ENCODE results near the gene FBXO2.

DNA sequence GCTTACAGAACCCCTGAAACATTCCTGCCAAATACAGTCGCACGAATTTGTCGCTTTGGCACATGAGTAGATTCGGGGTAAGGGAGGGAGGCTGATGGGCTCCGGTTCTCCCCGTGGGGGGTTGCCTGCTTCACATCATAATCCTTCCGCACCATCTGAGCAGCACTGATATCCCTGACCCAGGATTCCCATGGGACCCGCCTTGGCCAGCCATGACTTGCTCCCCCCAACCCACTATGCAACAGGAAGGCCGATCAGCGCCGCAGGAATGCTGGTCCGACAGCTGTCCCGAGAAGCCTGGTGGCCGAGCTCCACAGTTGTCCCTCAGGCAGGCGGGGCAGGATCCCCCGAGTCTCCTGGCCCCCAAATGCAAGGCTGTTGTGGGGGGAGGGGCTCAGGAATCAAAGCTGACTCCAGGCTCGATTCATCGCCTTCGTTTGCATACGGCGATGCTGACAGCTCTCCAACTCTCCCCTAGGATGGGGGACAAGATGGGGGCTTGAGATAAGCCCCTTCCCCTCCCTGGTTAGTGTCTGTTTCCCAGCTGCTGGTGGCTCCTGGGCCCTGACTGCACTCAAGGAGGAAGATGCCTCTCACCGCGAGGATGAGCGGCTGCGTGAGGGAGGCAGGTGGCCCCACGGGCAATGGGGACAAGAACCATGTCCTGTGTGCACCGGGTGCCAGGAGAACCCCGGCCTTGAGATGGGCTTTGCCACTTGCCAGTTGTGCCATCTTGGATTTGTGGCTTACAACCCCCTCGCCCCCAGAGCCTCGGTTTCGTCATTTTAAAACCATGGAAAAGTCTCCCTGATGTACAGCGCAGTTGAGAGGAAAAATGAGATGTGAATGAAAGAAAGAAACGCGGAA lies 46.6 kb upstream of the FBXO2 start:
- TF ChIP-seq ZNF565 (CRISPR knock-in tag; conservative IDR thresholded peaks at IDR 0.05; ENCODE audit: low read depth) (no peak), ZFP30 (CRISPR knock-in tag; IDR thresholded peaks at IDR 0.05) (no peak), TOX (CRISPR knock-in tag; IDR thresholded peaks at IDR 0.05; ENCODE audit: borderline replicate concordance) (no peak), ZNF70 (CRISPR knock-in tag; IDR thresholded peaks at IDR 0.05) (no peak)
